ENCODE results near the gene WBP2. TPM values are rescaled to one million over a fixed set of nuclear protein-coding genes. Genes with fewer than 3 reads are reported as not detected.

WBP2 gene
- total RNA-seq, 2 donors from 2014 or later, result 67.4 to 127 TPM

GRCh38 chr17:75846692-75847613 lies 8.2 kb downstream of the WBP2 start:
- Mint-ChIP-seq H3K27ac (no peak overlapping the region), H3K27me3 (no peaks in the 10 kb centered on the region), H3K4me3 (no peak overlapping the region), H3K36me3 (ENCODE audit: low read depth) (peaks cover 90% of the 10 kb centered on the region), H3K4me1 (no peaks in the 10 kb centered on the region), H3K9me3 (no peaks in the 10 kb centered on the region)
- ATAC-seq (replicated peaks), result no peak

- Mint-ChIP-seq H3K36me3 (ENCODE audit: low read depth) (peaks cover 85% of the 10 kb centered on the region), H3K27me3 (no peaks in the 10 kb centered on the region), H3K4me3 (peak overlapping the region; percentile 88)
These were observed 9.0 kb downstream of the WBP2 start for GRCh38 chr17:75845933-75846691.

GRCh38 chr17:75845058-75845711 lies 9.9 kb downstream of the WBP2 start:
- Mint-ChIP-seq H3K9me3 (no peaks in the 10 kb centered on the region), H3K27me3 (no peaks in the 10 kb centered on the region), H3K36me3 (ENCODE audit: low read depth) (peaks cover 84% of the 10 kb centered on the region), H3K4me3 (peak overlapping the region; percentile 88), H3K4me1 (no peaks in the 10 kb centered on the region), H3K27ac (peak overlapping the region; percentile 50)
- ATAC-seq (replicated peaks), result peak; percentile 72

More at GRCh38 chr17:75845933-75846691, 9.0 kb downstream of the WBP2 start:
- H3K4me1 Mint-ChIP-seq, result no peaks in the 10 kb centered on the region
- H3K27ac Mint-ChIP-seq, result peak overlapping the region; percentile 50
- ATAC-seq (replicated peaks), result no peak
- H3K9me3 Mint-ChIP-seq, result no peaks in the 10 kb centered on the region

- H3K27me3 Mint-ChIP-seq, result no peaks in the 10 kb centered on the region
- H3K4me1 Mint-ChIP-seq, result no peaks in the 10 kb centered on the region
- H3K9me3 Mint-ChIP-seq, result no peaks in the 10 kb centered on the region
- peaks cover 84% of the 10 kb centered on the region for H3K36me3 Mint-ChIP-seq (ENCODE audit: low read depth)
- peak overlapping the region; percentile 88 for H3K4me3 Mint-ChIP-seq
- peak overlapping the region; percentile 93 for H3K27ac Mint-ChIP-seq
- ATAC-seq (replicated peaks), result peak; percentile 33
These were observed 10.5 kb downstream of the WBP2 start for GRCh38 chr17:75844530-75845057.

- Mint-ChIP-seq H3K27me3 (no peaks in the 10 kb centered on the region), H3K27ac (peak within 1 kb of the TSS; percentile 93), H3K36me3 (ENCODE audit: low read depth) (peaks cover 84% of the 10 kb centered on the region), H3K4me1 (no peaks in the 10 kb centered on the region), H3K4me3 (peak within 1 kb of the TSS; percentile 88), H3K9me3 (no peaks in the 10 kb centered on the region)
- ATAC-seq (replicated peaks), result peak; percentile 63
These were observed 11.3 kb downstream of the WBP2 start, which contains the start of gene UNC13D for GRCh38 chr17:75843577-75844529. Gene UNC13D, minus strand, starts transcription at chr17:75844404. Its CDS starts 67 bp downstream, at chr17:75844337.

GRCh38 chr17:75842963-75843576 lies 12.1 kb downstream of the WBP2 start:
- peak; percentile 17 for ATAC-seq (replicated peaks)
- H3K9me3 Mint-ChIP-seq, result no peaks in the 10 kb centered on the region
- H3K27ac Mint-ChIP-seq, result peak overlapping the region; percentile 93
- peaks cover 84% of the 10 kb centered on the region for H3K36me3 Mint-ChIP-seq (ENCODE audit: low read depth)
- H3K4me1 Mint-ChIP-seq, result no peaks in the 10 kb centered on the region
- peak overlapping the region; percentile 88 for H3K4me3 Mint-ChIP-seq
- H3K27me3 Mint-ChIP-seq, result no peaks in the 10 kb centered on the region

GRCh38 chr17:75842411-75842810 lies 12.7 kb downstream of the WBP2 start:
- no peak for ATAC-seq (replicated peaks)
- Mint-ChIP-seq H3K4me3 (peak overlapping the region; percentile 88), H3K36me3 (ENCODE audit: low read depth) (peaks cover 84% of the 10 kb centered on the region), H3K27ac (no peak overlapping the region), H3K27me3 (no peaks in the 10 kb centered on the region), H3K4me1 (no peaks in the 10 kb centered on the region), H3K9me3 (no peaks in the 10 kb centered on the region)

- no peak for ATAC-seq (replicated peaks)
- Mint-ChIP-seq H3K36me3 (ENCODE audit: low read depth) (peaks cover 81% of the 10 kb centered on the region), H3K9me3 (no peaks in the 10 kb centered on the region), H3K4me1 (no peaks in the 10 kb centered on the region), H3K27ac (no peak overlapping the region), H3K4me3 (no peak overlapping the region), H3K27me3 (no peaks in the 10 kb centered on the region)
These were observed 14.4 kb downstream of the WBP2 start for GRCh38 chr17:75840799-75841164.

- ATAC-seq (replicated peaks), result no peak
- H3K4me1 Mint-ChIP-seq, result no peaks in the 10 kb centered on the region
- H3K27ac Mint-ChIP-seq, result no peak overlapping the region
- no peaks in the 10 kb centered on the region for H3K9me3 Mint-ChIP-seq
- H3K4me3 Mint-ChIP-seq, result no peak overlapping the region
- H3K36me3 Mint-ChIP-seq (ENCODE audit: low read depth), result peaks cover 76% of the 10 kb centered on the region
- no peaks in the 10 kb centered on the region for H3K27me3 Mint-ChIP-seq
These were observed 15.0 kb downstream of the WBP2 start for GRCh38 chr17:75839942-75840798.

- H3K9me3 Mint-ChIP-seq, result no peaks in the 10 kb centered on the region
- ATAC-seq (replicated peaks), result no peak
- no peak overlapping the region for H3K4me3 Mint-ChIP-seq
- no peaks in the 10 kb centered on the region for H3K27me3 Mint-ChIP-seq
- no peak overlapping the region for H3K27ac Mint-ChIP-seq
- peaks cover 82% of the 10 kb centered on the region for H3K36me3 Mint-ChIP-seq (ENCODE audit: low read depth)
- H3K4me1 Mint-ChIP-seq, result peaks cover 7% of the 10 kb centered on the region
These were observed 16.7 kb downstream of the WBP2 start for GRCh38 chr17:75838410-75838809.

GRCh38 chr17:75837899-75838298 lies 17.2 kb downstream of the WBP2 start:
- ATAC-seq (replicated peaks), result no peak
- H3K27ac Mint-ChIP-seq, result no peak overlapping the region
- peaks cover 82% of the 10 kb centered on the region for H3K36me3 Mint-ChIP-seq (ENCODE audit: low read depth)
- H3K27me3 Mint-ChIP-seq, result no peaks in the 10 kb centered on the region
- peaks cover 12% of the 10 kb centered on the region for H3K4me1 Mint-ChIP-seq
- H3K9me3 Mint-ChIP-seq, result no peaks in the 10 kb centered on the region
- H3K4me3 Mint-ChIP-seq, result no peak overlapping the region

- no peaks in the 10 kb centered on the region for H3K9me3 Mint-ChIP-seq
- H3K27me3 Mint-ChIP-seq, result no peaks in the 10 kb centered on the region
- no peak overlapping the region for H3K4me3 Mint-ChIP-seq
- H3K36me3 Mint-ChIP-seq (ENCODE audit: low read depth), result peaks cover 84% of the 10 kb centered on the region
- ATAC-seq (replicated peaks), result no peak
- no peak overlapping the region for H3K27ac Mint-ChIP-seq
- peaks cover 19% of the 10 kb centered on the region for H3K4me1 Mint-ChIP-seq
These were observed 18.5 kb downstream of the WBP2 start for GRCh38 chr17:75836605-75837004.
